NT2/D1 (cell line): ENCODE measurements around the gene IGSF22.

ENCODE experiments used
- SUZ12 ChIP-seq: IDR thresholded peaks from 2 replicates; pipeline ENCODE4 v1.6.1; 2011; ENCODE audit not compliant: insufficient read length, insufficient read depth; ENCODE audit errors: extremely low read depth
- YY1 ChIP-seq: IDR thresholded peaks from 2 replicates; pipeline ENCODE4 v1.6.1; 2011; ENCODE audit not compliant: insufficient read length, insufficient read depth
- ZNF274 ChIP-seq: IDR thresholded peaks from 2 replicates; pipeline ENCODE4 v1.6.1; 2011; ENCODE audit warnings: mild to moderate bottlenecking, low read depth, low read length

- no peak for TF ChIP-seq YY1
- TF ChIP-seq ZNF274 = no peak
- TF ChIP-seq SUZ12 = no peak
Observed at GRCh38 chr11:18704045-18704645, 21.8 kb downstream of the IGSF22 start.
